ENCODE measurements around the gene METTL21A. TPM values are rescaled to one million over a fixed set of nuclear protein-coding genes. Genes with fewer than 3 reads are reported as not detected.

METTL21A gene
- total RNA-seq (2014; rRNA removed; shearing (Covaris generic)) (86.0 and 92.8 TPM in 2 replicates), polyA plus RNA-seq (2016; fragmentation: Nextera tagmentation; extraction: Ambion mirVana) (106 and 118 TPM in 2 replicates)
- long read RNA-seq, full-length matches to known transcripts = 53 of 61 reads
- long read RNA-seq, partial matches to known transcripts = 1 of 61 reads
- long read RNA-seq, other reads (novel, unspliced or antisense) = 7 of 61 reads

- H3K4me2 ChIP-seq = peak within 1 kb of the TSS; percentile 82
- H3K4me1 ChIP-seq (ENCODE audit: insufficient read depth) = peaks cover 15% of the 10 kb centered on the region
- no peak for TF ChIP-seq JUNB (IDR thresholded peaks at IDR 0.05; ENCODE audit: unreplicated experiment)
- peak; percentile 83 for TF ChIP-seq CREB1 (CRISPR knock-in tag; IDR thresholded peaks at IDR 0.05; ENCODE audit: low read depth)
- peak; percentile 18; the same call in 1 of the 2 replicates for TF ChIP-seq POLR2AphosphoS5 (IDR thresholded peaks at IDR 0.05; ENCODE audit: low read depth)
- TF ChIP-seq CTCF (conservative IDR thresholded peaks at IDR 0.05; ENCODE audit: low read depth in 2 of 2) = peak in 1 of 2 experiments; percentile 52; a peak in 2 of 4 replicates
- no peak for TF ChIP-seq STAT1 (IDR thresholded peaks at IDR 0.05; ENCODE audit: unreplicated experiment)
- TF ChIP-seq EZH2 (IDR thresholded peaks at IDR 0.05; ENCODE audit: low read depth, unreplicated experiment) = no peak
- H3F3A ChIP-seq (replicated peaks; ENCODE audit: low read depth) = peaks cover 24% of the 10 kb centered on the region
- Mint-ChIP-seq H3K27me3 (ENCODE audit: insufficient read depth, low read depth, poor library complexity) (peaks cover 12% of the 10 kb centered on the region), H3K36me3 (ENCODE audit: low read depth) (peaks cover 42% of the 10 kb centered on the region), H3K4me3 (peak within 1 kb of the TSS; percentile 90), H3K9me3 (no peaks in the 10 kb centered on the region), H3K27ac (peak within 1 kb of the TSS; percentile 95), H3K4me1 (peaks cover 12% of the 10 kb centered on the region)
- peak; percentile 85 for DNase-seq (ENCODE audit: low spot score)
- peak within 1 kb of the TSS; percentile 96 for H3K27ac ChIP-seq (ENCODE audit: low read depth)
- peak; percentile 50 for ATAC-seq
- H3K27me3 ChIP-seq (ENCODE audit: insufficient read depth) = no peaks in the 10 kb centered on the region
- peak within 1 kb of the TSS; percentile 97 for H3K4me3 ChIP-seq
- 0 out of 2 replicates have a peak, but pooled peaks cover 3% of the 10 kb centered on the region for H4K20me1 ChIP-seq (replicated peaks; ENCODE audit: insufficient read depth)
- no peaks in the 10 kb centered on the region for H3K9me2 ChIP-seq (ENCODE audit: insufficient read depth)
- peaks cover 17% of the 10 kb centered on the region for H3K79me2 ChIP-seq (replicated peaks; ENCODE audit: insufficient read depth)
- peaks cover 16% of the 10 kb centered on the region for H3K36me3 ChIP-seq (ENCODE audit: insufficient read depth)
- H2AFZ ChIP-seq = peak within 1 kb of the TSS; percentile 98
Measured at GRCh38 chr2:207625014-207625907, at the start of gene METTL21A. TSS of gene METTL21A (minus strand) at chr2:207625394. CDS start at chr2:207624375, 1,019 bp downstream.

GRCh38 chr2:207674826-207675225, 49.6 kb upstream of the METTL21A start:
- Mint-ChIP-seq H3K4me1 (peaks cover 27% of the 10 kb centered on the region), H3K36me3 (ENCODE audit: low read depth) (no peaks in the 10 kb centered on the region), H3K27ac (peak overlapping the region; percentile 72), H3K27me3 (ENCODE audit: insufficient read depth, low read depth, poor library complexity) (peaks cover 5% of the 10 kb centered on the region), H3K4me3 (no peak overlapping the region; the same call in 2 of the 3 replicates), H3K9me3 (no peaks in the 10 kb centered on the region)
- H3K9me2 ChIP-seq (ENCODE audit: insufficient read depth) = no peaks in the 10 kb centered on the region
- H3K4me1 ChIP-seq (ENCODE audit: insufficient read depth) = peaks cover 19% of the 10 kb centered on the region; the same call in 1 of the 2 replicates
- no peaks in the 10 kb centered on the region for H4K20me1 ChIP-seq (replicated peaks; ENCODE audit: insufficient read depth)
- peak overlapping the region; percentile 0; the same call in 1 of the 2 replicates for H3K4me2 ChIP-seq
- no peaks in the 10 kb centered on the region for H3K27me3 ChIP-seq (ENCODE audit: insufficient read depth)
- ATAC-seq (peak; percentile 87), DNase-seq (ENCODE audit: low spot score) (peak; percentile 62)
- H2AFZ ChIP-seq = no peak overlapping the region
- H3K4me3 ChIP-seq = no peak overlapping the region
- H3F3A ChIP-seq (replicated peaks; ENCODE audit: low read depth) = no peaks in the 10 kb centered on the region; the same call in 1 of the 2 replicates
- no peaks in the 10 kb centered on the region for H3K36me3 ChIP-seq (ENCODE audit: insufficient read depth)
- TF ChIP-seq ZNF331 (CRISPR knock-in tag; IDR thresholded peaks at IDR 0.05; ENCODE audit: low read depth) (no peak), CTCF (conservative IDR thresholded peaks at IDR 0.05; ENCODE audit: low read depth in 2 of 2) (peak; percentile 18 to 52; a peak in 2 of 4 replicates), ZNF462 (CRISPR knock-in tag; IDR thresholded peaks at IDR 0.05) (peak; percentile 73; the same call in 1 of the 2 replicates)
- no peaks in the 10 kb centered on the region for H3K79me2 ChIP-seq (replicated peaks; ENCODE audit: insufficient read depth)
- H3K27ac ChIP-seq (ENCODE audit: low read depth) = peak overlapping the region; percentile 10; the same call in 1 of the 2 replicates
